HCT116 (cell line): Measurements from ENCODE around the gene DCST2. TPM values are rescaled to one million over a fixed set of nuclear protein-coding genes. Genes with fewer than 3 reads are reported as not detected.

Experiments
- ATAC-seq: fragments of 200-7000 bp; cut with Tn5 transposase; 2 replicates; pipeline ENCODE4 v1.9.1; 2020; ENCODE audit warnings: mild to moderate bottlenecking, moderate library complexity
- BruUV-seq: library from RNA; stranded (reverse); fragments of 400-500 nt; replicated peaks from 2 replicates; lab custom pipeline; 2021; lab: Mats Ljungman, UMichigan
- CTCF ChIA-PET: fragments of 300-600 bp; sonication (Branson Sonifier 250); formaldehyde crosslinking; loops from one replicate; lab custom pipeline; 2021; ENCODE audit warnings: antibody characterized with exemption; lab: Charles Lee
- POLR2A ChIA-PET: fragments of 300-600, 350-600 bp; sonication (Branson Sonifier 250); formaldehyde crosslinking; loops from one replicate; lab custom pipeline; 2021; ENCODE audit warnings: antibody characterized with exemption; lab: Charles Lee
- RAD21 ChIA-PET, 2 experiments: fragments of 300-600 bp; sonication (Branson Sonifier 250); formaldehyde crosslinking; loops; one replicate each; lab custom pipeline; 2023; ENCODE audit warnings: low total read pairs in 2 of 2; ENCODE audit not compliant: uncharacterized antibody in 2 of 2, unreplicated experiment in 2 of 2, low non-redundant PET in 1 of 2; lab: Charles Lee
- DNase-seq: peaks from one replicate; pipeline ENCODE4 v3.0.0-alpha.2; 2010; ENCODE audit warnings: low read depth, low spot score
- H2AFZ ChIP-seq: fragments of 200-600 bp; shearing (Covaris generic), sonication (generic); 2 replicates; pipeline ENCODE4 v1.6.1; 2017; ENCODE audit warnings: low read depth, mixed run types, mixed read lengths, antibody characterized with exemption, low read length; ENCODE audit not compliant: poor library complexity, severe bottlenecking
- H3K27ac ChIP-seq: 2 replicates; pipeline ENCODE4 v1.5.1; 2012; ENCODE audit warnings: low read depth, low read length
- H3K27me3 ChIP-seq: fragments of 200-600 bp; sonication (generic); 2 replicates; pipeline ENCODE4 v1.6.1; 2016; ENCODE audit warnings: mixed run types, low read length, mixed read lengths; ENCODE audit not compliant: insufficient read depth
- H3K36me3 ChIP-seq, 2 experiments: fragments of 200-500 bp in 1 of 2; fragments of 200-600 bp in 1 of 2; sonication (Bioruptor generic) in 1 of 2; sonication (generic) in 1 of 2; 2 replicates each; pipeline versions ENCODE4 v1.5.1 to v1.6.1; 2014 to 2016; ENCODE audit warnings: low read length in 2 of 2, inconsistent platforms in 1 of 2, mixed read lengths in 1 of 2, mixed run types in 1 of 2; ENCODE audit not compliant: insufficient read depth in 2 of 2, control insufficient read depth in 1 of 2
- H3K4me1 ChIP-seq, 2 experiments: fragments of 200-600 bp in 1 of 2; sonication (generic) in 1 of 2; 2 replicates each; pipeline versions ENCODE4 v1.5.1 to v1.6.1; 2012 to 2017; ENCODE audit warnings: low read length in 2 of 2, inconsistent platforms in 1 of 2, mild to moderate bottlenecking in 1 of 2, mixed read lengths in 1 of 2, mixed run types in 1 of 2, moderate library complexity in 1 of 2; ENCODE audit not compliant: insufficient read depth in 2 of 2, control insufficient read depth in 1 of 2
- H3K4me2 ChIP-seq: fragments of 200-600 bp; sonication (generic); 2 replicates; pipeline ENCODE4 v1.6.1; 2017; ENCODE audit warnings: mixed run types, low read length, mixed read lengths
- H3K4me3 ChIP-seq, 2 experiments: fragments of 200-600 bp in 1 of 2; sonication (generic) in 1 of 2; replicated peaks in 1 of 2; 2 replicates each; pipeline ENCODE4 v1.5.1; 2011 to 2016; ENCODE audit warnings: low read length in 2 of 2, control low read depth in 1 of 2, low read depth in 1 of 2, mild to moderate bottlenecking in 1 of 2, mixed read lengths in 1 of 2, mixed run types in 1 of 2
- H3K79me2 ChIP-seq: fragments of 200-600 bp; sonication (generic); 2 replicates; pipeline ENCODE4 v1.6.1; 2017; ENCODE audit warnings: mild to moderate bottlenecking, mixed run types, low read length, moderate library complexity, mixed read lengths; ENCODE audit not compliant: insufficient read depth
- H3K9ac ChIP-seq: fragments of 200-600 bp; sonication (generic); 2 replicates; pipeline ENCODE4 v1.6.1; 2016; ENCODE audit warnings: low read length, mixed read lengths
- H3K9me2 ChIP-seq: fragments of 200-600 bp; sonication (generic), shearing (Covaris generic); 2 replicates; pipeline ENCODE4 v1.6.1; 2017; ENCODE audit warnings: mixed run types, mild to moderate bottlenecking, moderate library complexity; ENCODE audit not compliant: insufficient read depth
- H3K9me3 ChIP-seq, 2 experiments: fragments of 200-500 bp in 1 of 2; fragments of 200-600 bp in 1 of 2; sonication (Bioruptor generic) in 1 of 2; sonication (generic) in 1 of 2; 2 replicates each; pipeline ENCODE4 v1.6.1; 2014 to 2017; ENCODE audit warnings: low read length in 2 of 2, mixed read lengths in 2 of 2, inconsistent platforms in 1 of 2, low read depth in 1 of 2, mild to moderate bottlenecking in 1 of 2, mixed run types in 1 of 2, moderate library complexity in 1 of 2; ENCODE audit not compliant: control insufficient read depth in 1 of 2, insufficient read depth in 1 of 2
- H4K20me1 ChIP-seq: fragments of 200-600 bp; sonication (generic), shearing (Covaris generic); 2 replicates; pipeline ENCODE4 v1.6.1; 2017; ENCODE audit warnings: mixed run types, mild to moderate bottlenecking, moderate library complexity; ENCODE audit not compliant: insufficient read depth
- CBX3 ChIP-seq: IDR thresholded peaks from 2 replicates; pipeline ENCODE4 v1.6.1; 2012; ENCODE audit warnings: low read depth
- CEBPB ChIP-seq: IDR thresholded peaks from 2 replicates; pipeline ENCODE4 v1.6.1; 2012; ENCODE audit warnings: low read depth
- ELF1 ChIP-seq: IDR thresholded peaks from 2 replicates; pipeline ENCODE4 v1.6.1; 2012; ENCODE audit warnings: low read depth, borderline replicate concordance
- EZH2phosphoT487 ChIP-seq: fragments of 200-600 bp; IDR thresholded peaks from 2 replicates; pipeline ENCODE4 v1.6.1; 2018; ENCODE audit warnings: antibody characterized with exemption, borderline replicate concordance
- MAX ChIP-seq: IDR thresholded peaks from 2 replicates; pipeline ENCODE4 v1.6.1; 2012
- RAD21 ChIP-seq: IDR thresholded peaks from 2 replicates; pipeline ENCODE4 v1.6.1; 2012; ENCODE audit warnings: low read depth, mild to moderate bottlenecking
- REST ChIP-seq: IDR thresholded peaks from 2 replicates; pipeline ENCODE4 v1.6.1; 2012; ENCODE audit warnings: low read depth
- SP1 ChIP-seq: IDR thresholded peaks from 2 replicates; pipeline ENCODE4 v1.6.1; 2012; ENCODE audit warnings: low read depth
- SRF ChIP-seq: IDR thresholded peaks from 2 replicates; pipeline ENCODE4 v1.6.1; 2012; ENCODE audit warnings: low read depth
- TCF7L2 ChIP-seq: IDR thresholded peaks from 2 replicates; pipeline ENCODE4 v1.7.0; 2011; ENCODE audit warnings: borderline replicate concordance, inconsistent platforms; ENCODE audit not compliant: insufficient read depth, insufficient read length; ENCODE audit errors: extremely low read depth
- YY1 ChIP-seq: IDR thresholded peaks from 2 replicates; pipeline ENCODE4 v1.6.1; 2011; ENCODE audit warnings: low read length, low read depth, moderate library complexity, mild to moderate bottlenecking; ENCODE audit not compliant: insufficient replicate concordance; ENCODE audit errors: extremely low read depth
- ZFX ChIP-seq: fragments of 450-650 bp; IDR thresholded peaks from 2 replicates; pipeline ENCODE4 v1.6.1; 2017
- ZNF274 ChIP-seq: fragments of 200-500 bp; sonication (Bioruptor generic); IDR thresholded peaks from 2 replicates; pipeline ENCODE4 v1.6.1; 2014; ENCODE audit warnings: mild to moderate bottlenecking, low read depth, low read length, inconsistent platforms
- intact Hi-C: fragments of 100-400 bp; cut with micrococcal nuclease; formaldehyde crosslinking; loops from 2 replicates; pipeline ENCODE4 v1.10.0; 2022
- total RNA-seq: library from RNA; stranded (reverse); gene quantifications from one replicate; pipeline ENCODE4 v1.2.1, GENCODE V29; 2021; ENCODE audit not compliant: unreplicated experiment

DCST2 gene
- total RNA-seq, 1 experiment from 2014 or later = 2.0 TPM

- Histone ChIP-seq H3K27me3 (no peaks in the 10 kb centered on the region), H3K4me2 (no peak overlapping the region), H3K9ac (no peak overlapping the region), H4K20me1 (no peaks in the 10 kb centered on the region), H3K9me3 (no peaks in the 10 kb centered on the region), H3K36me3 (peaks cover 13 to 27% of the 10 kb centered on the region in 2 experiments; a peak in 3 of 4 replicates), H3K4me3 (no peak overlapping the region)
- ChIA-PET CTCF (no interaction called here), RAD21 (no interaction called here), POLR2A (no interaction called here)
- no TSS peak for BruUV-seq
- TF ChIP-seq SRF = no peak
- TF ChIP-seq ELF1 = no peak
- TF ChIP-seq RAD21 = no peak
- no peak for TF ChIP-seq CEBPB
- TF ChIP-seq EZH2phosphoT487 = no peak
- TF ChIP-seq YY1 = no peak
- TF ChIP-seq, all 23 proteins: peak for 0
- H2AFZ ChIP-seq = no peak overlapping the region
- no peaks in the 10 kb centered on the region for H3K9me2 ChIP-seq
- H3K4me1 ChIP-seq = peaks cover 18 to 61% of the 10 kb centered on the region in 2 experiments
- no peak overlapping the region for H3K27ac ChIP-seq
- DNase-seq (no peak), ATAC-seq (no peak)
- peaks cover 48% of the 10 kb centered on the region; the same call in 1 of the 2 replicates for H3K79me2 ChIP-seq
- intact Hi-C loops = no loop called here
Observed at GRCh38 chr1:155012776-155013602, 20.6 kb downstream of the DCST2 start.

GRCh38 chr1:155012026-155012546 is 21.5 kb downstream of the DCST2 start:
- Histone ChIP-seq H3K4me1 (peaks cover 13 to 61% of the 10 kb centered on the region in 2 experiments), H3K4me2 (peak overlapping the region; percentile 53), H3K27me3 (no peaks in the 10 kb centered on the region), H3K27ac (peak overlapping the region; percentile 30; the same call in 1 of the 2 replicates), H3K79me2 (peaks cover 57% of the 10 kb centered on the region), H3K36me3 (peaks cover 13 to 27% of the 10 kb centered on the region in 2 experiments; a peak in 3 of 4 replicates), H3K9me3 (no peaks in the 10 kb centered on the region), H3K9me2 (no peaks in the 10 kb centered on the region), H3K4me3 (no peak overlapping the region), H2AFZ (no peak overlapping the region), H3K9ac (peak overlapping the region; percentile 11; the same call in 1 of the 2 replicates), H4K20me1 (no peaks in the 10 kb centered on the region)
- no TSS peak for BruUV-seq
- ATAC-seq = peak; percentile 68
- intact Hi-C loops = no loop called here
- ChIA-PET CTCF (no interaction called here), POLR2A (interaction anchor here (0.5 to 1.0 kb wide), 2 partner anchors 11 to 19 kb away, joined by 3 read pairs; no protein-coding TSS in a partner anchor), RAD21 (no interaction called here)
- DNase-seq = peak; percentile 62
- TF ChIP-seq ZFX (no peak), SP1 (no peak), TCF7L2 (no peak), CEBPB (no peak), ZNF274 (no peak), RAD21 (no peak), REST (no peak), MAX (no peak), CBX3 (no peak)
